ENCODE data around the gene UBE3B. TPM values are rescaled to one million over a fixed set of nuclear protein-coding genes. Genes with fewer than 3 reads are reported as not detected.
A peak's percentile ranks its signal among the peaks of the same experiment; 100 is the strongest.

Gene UBE3B
- total RNA-seq, 1 donor from 2014 or later: 32.6 TPM

DNA sequence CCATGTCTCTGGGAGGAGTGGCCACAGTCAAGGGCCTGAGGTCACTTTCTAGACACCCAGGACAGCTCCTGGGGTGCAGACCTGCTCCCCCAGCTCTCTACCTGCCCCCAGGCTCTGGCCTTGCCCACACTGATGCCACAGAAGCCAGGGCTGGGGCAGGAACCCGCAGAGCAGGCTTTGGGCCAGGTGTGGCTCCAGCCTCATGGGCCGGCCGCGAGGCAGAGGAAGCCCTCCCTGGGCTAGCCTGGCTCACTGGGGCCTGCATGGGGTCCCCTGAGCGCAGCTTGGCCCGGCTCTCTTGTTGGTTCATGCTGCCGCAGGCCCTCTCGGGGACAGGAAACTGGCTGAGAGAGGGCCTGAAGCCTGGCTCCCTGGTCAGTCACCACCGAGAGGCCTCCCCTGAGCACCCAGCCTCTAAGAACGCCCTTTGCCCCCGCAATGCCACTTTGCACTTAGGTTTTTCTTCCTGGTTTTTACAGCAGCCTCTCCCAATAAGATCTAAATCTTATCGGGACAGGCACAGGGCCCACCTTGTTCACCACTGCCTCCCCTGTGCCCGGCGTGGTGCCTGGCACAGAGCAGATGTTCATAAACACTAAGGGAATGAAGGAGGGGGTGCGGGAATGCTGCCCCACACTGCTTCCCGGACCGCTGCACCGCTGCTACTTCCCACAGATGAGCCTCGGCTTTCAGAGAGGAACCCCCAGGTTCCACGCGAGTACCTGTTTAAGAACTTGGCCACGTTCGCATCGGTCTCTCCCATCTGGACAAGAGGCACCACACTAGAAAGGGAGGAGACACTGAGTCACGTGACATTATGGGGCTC, 81.2 kb downstream of the UBE3B start:
- H3K27me3 ChIP-seq (ENCODE audit: control insufficient read depth, insufficient read depth, low read length): peaks cover 9% of the 10 kb centered on the region
- TF ChIP-seq, protein P1, sequence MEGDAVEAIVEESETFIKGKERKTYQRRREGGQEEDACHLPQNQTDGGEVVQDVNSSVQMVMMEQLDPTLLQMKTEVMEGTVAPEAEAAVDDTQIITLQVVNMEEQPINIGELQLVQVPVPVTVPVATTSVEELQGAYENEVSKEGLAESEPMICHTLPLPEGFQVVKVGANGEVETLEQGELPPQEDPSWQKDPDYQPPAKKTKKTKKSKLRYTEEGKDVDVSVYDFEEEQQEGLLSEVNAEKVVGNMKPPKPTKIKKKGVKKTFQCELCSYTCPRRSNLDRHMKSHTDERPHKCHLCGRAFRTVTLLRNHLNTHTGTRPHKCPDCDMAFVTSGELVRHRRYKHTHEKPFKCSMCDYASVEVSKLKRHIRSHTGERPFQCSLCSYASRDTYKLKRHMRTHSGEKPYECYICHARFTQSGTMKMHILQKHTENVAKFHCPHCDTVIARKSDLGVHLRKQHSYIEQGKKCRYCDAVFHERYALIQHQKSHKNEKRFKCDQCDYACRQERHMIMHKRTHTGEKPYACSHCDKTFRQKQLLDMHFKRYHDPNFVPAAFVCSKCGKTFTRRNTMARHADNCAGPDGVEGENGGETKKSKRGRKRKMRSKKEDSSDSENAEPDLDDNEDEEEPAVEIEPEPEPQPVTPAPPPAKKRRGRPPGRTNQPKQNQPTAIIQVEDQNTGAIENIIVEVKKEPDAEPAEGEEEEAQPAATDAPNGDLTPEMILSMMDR (IDR thresholded peaks at IDR 0.05; ENCODE audit: insufficient read depth, low read length, severe bottlenecking): no peak
- H3K36me3 ChIP-seq (ENCODE audit: control insufficient read depth, insufficient read depth, low read length): peaks cover 3% of the 10 kb centered on the region
- H3K4me3 ChIP-seq (ENCODE audit: low read depth, low read length): no peak overlapping the region
- DNase-seq (ENCODE audit: low read depth) (no peak), FAIRE-seq (no peak)

GRCh38 chr12:109559200-109559505, 81.7 kb downstream of the UBE3B start:
- Histone ChIP-seq H3K36me3 (ENCODE audit: control insufficient read depth, insufficient read depth, low read length) (peaks cover 5% of the 10 kb centered on the region), H3K27me3 (ENCODE audit: control insufficient read depth, insufficient read depth, low read length) (peaks cover 5% of the 10 kb centered on the region), H3K4me3 (ENCODE audit: low read depth, low read length) (no peak overlapping the region)
- peak; percentile 28 for FAIRE-seq
- DNase-seq (ENCODE audit: low read depth): no peak
- TF ChIP-seq, protein P1 (IDR thresholded peaks at IDR 0.05; ENCODE audit: insufficient read depth, low read length, severe bottlenecking): no peak

GRCh38 chr12:109559601-109560000, 82.2 kb downstream of the UBE3B start:
- TF ChIP-seq, protein P1 (IDR thresholded peaks at IDR 0.05; ENCODE audit: insufficient read depth, low read length, severe bottlenecking): no peak
- DNase-seq (ENCODE audit: low read depth): no peak
- no peak for FAIRE-seq
- no peak overlapping the region for H3K4me3 ChIP-seq (ENCODE audit: low read depth, low read length)
- peaks cover 3% of the 10 kb centered on the region for H3K27me3 ChIP-seq (ENCODE audit: control insufficient read depth, insufficient read depth, low read length)
- peaks cover 5% of the 10 kb centered on the region for H3K36me3 ChIP-seq (ENCODE audit: control insufficient read depth, insufficient read depth, low read length)

DNA sequence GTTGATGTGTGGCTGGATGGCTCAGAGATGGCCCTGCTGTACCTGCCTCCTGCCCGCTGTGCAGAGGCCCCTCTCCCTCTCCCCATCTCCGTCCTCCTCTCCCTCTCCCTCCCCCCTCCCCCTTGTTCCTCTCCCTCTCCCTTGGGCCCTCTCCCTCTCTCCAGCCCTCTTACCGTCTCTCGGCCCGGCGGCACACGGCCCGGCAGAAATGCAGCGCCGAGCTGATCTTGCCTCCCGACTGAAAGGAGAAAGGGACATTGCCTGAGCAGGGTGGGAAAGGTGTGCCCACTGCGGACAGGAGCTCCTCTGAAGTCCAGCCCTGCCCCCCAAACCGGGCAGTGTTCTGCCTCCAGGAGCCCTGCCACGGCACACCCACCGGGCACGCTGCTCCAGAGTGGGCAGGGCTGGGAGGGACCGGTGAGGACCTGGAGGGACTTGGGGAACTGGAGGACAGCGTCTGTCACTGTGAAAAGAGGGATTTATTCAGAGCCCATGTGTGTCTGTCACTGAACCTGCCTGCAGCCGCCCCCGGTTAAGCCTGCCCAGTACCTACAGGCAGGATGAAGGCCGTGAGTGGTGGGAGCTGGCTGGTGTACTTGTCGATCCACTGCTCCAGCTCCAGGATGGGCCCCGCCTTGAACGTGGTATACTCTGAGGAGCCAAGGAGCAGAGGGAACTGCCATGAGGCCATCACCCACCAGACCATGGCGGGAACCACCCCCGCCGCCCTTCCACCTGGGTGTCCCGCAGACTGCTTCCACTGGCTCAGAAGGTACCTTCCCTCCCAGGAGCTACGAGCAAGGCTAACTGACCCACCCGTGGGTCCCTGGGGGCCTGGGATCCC, 83.7 kb downstream of the UBE3B start:
- no peaks in the 10 kb centered on the region for H3K27me3 ChIP-seq (ENCODE audit: control insufficient read depth, insufficient read depth, low read length)
- no peak overlapping the region for H3K4me3 ChIP-seq (ENCODE audit: low read depth, low read length)
- H3K36me3 ChIP-seq (ENCODE audit: control insufficient read depth, insufficient read depth, low read length): peaks cover 12% of the 10 kb centered on the region
- no peak for DNase-seq (ENCODE audit: low read depth)
- TF ChIP-seq, protein P1 (IDR thresholded peaks at IDR 0.05; ENCODE audit: insufficient read depth, low read length, severe bottlenecking): no peak
- no peak for FAIRE-seq

GRCh38 chr12:109561711-109562030, 84.2 kb downstream of the UBE3B start:
- FAIRE-seq (no peak), DNase-seq (ENCODE audit: low read depth) (no peak)
- TF ChIP-seq, protein P1 (IDR thresholded peaks at IDR 0.05; ENCODE audit: insufficient read depth, low read length, severe bottlenecking): no peak
- Histone ChIP-seq H3K36me3 (ENCODE audit: control insufficient read depth, insufficient read depth, low read length) (peaks cover 14% of the 10 kb centered on the region), H3K4me3 (ENCODE audit: low read depth, low read length) (no peak overlapping the region), H3K27me3 (ENCODE audit: control insufficient read depth, insufficient read depth, low read length) (no peaks in the 10 kb centered on the region)

All from bronchial epithelial cell (primary cell).